ACC112 (cell line): ENCODE data around the gene ASB8.

ENCODE experiments used
- H2AFZ ChIP-seq: fragments of 200-600 bp; sonication (generic); one replicate; pipeline ENCODE4 v1.6.0; 2017; ENCODE audit warnings: antibody characterized with exemption, low read length; ENCODE audit not compliant: unreplicated experiment
- H3K27ac ChIP-seq: fragments of 200-600 bp; sonication (generic); 2 replicates; pipeline ENCODE4 v1.5.1; 2014; ENCODE audit warnings: low read depth, mild to moderate bottlenecking, antibody characterized with exemption, low read length, moderate library complexity
- H3K27me3 ChIP-seq: fragments of 200-600 bp; sonication (generic); 2 replicates; pipeline ENCODE4 v1.6.1; 2014; ENCODE audit warnings: mild to moderate bottlenecking, antibody characterized with exemption, low read length, moderate library complexity, mixed read lengths; ENCODE audit not compliant: insufficient read depth
- H3K36me3 ChIP-seq: fragments of 200-600 bp; sonication (generic); 2 replicates; pipeline ENCODE4 v1.6.1; 2016; ENCODE audit warnings: mild to moderate bottlenecking, antibody characterized with exemption, low read length, moderate library complexity, mixed read lengths; ENCODE audit not compliant: insufficient read depth
- H3K4me1 ChIP-seq: fragments of 200-600 bp; sonication (generic); one replicate; pipeline ENCODE4 v1.6.1; 2016; ENCODE audit warnings: low read length, mixed read lengths; ENCODE audit not compliant: insufficient read depth, unreplicated experiment, control insufficient read depth
- H3K4me3 ChIP-seq: fragments of 200-600 bp; sonication (generic); 2 replicates; pipeline ENCODE4 v1.5.1; 2014; ENCODE audit warnings: mild to moderate bottlenecking, low read depth, low read length
- H3K79me2 ChIP-seq: fragments of 200-600 bp; sonication (generic); one replicate; pipeline ENCODE4 v1.6.0; 2016; ENCODE audit warnings: low read length; ENCODE audit not compliant: control insufficient read depth, unreplicated experiment, insufficient read depth

Gene ASB8

DNA sequence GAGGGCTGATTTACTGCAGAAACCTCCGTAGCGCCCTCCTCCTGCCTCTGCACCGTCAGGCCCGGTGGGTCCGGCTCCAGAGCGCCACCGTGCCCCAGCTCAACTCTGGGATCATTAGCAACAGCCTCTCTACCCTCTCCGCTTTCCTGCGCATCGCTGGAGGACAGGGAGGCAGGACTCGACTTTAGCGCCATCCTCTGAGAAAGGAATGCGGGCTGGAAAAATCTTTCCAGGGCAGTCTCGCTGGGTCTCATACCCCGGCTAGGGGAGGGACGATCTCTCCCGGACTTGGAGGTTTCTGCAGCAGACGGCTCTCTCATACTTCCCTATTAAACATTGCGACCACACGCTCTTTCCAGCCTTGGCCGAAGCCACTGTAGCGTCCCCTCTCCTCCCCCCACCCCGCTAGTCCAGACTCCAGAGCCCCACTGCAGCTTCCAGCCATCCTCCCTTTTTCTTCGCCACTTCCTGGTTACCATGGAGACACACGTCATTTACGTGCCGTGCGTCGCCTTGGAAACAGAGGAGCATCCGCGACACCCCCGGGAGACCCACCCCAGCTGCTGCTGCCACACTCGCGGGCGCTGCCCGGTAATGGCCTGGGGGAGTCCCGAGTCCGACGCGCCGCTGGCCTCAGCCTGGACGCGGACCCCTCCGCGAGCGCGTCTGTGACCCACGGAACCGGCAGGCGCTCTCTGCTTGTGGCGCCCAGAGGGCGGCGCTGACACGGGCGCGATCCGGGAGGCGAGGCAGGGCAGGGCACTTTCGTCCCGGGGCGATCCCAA lies 26.0 kb upstream of the ASB8 start, which contains the start of gene CCDC184:
CCDC184 (plus strand) TSS at position 554 of the 785 bp plus-strand sequence. CDS start 479 bp downstream, outside the sequence.
- H3K79me2 ChIP-seq = no peaks in the 10 kb centered on the region
- no peaks in the 10 kb centered on the region for H3K36me3 ChIP-seq
- peak within 1 kb of the TSS; percentile 97 for H2AFZ ChIP-seq
- H3K4me3 ChIP-seq = peak within 1 kb of the TSS; percentile 78
- H3K27ac ChIP-seq = peak within 1 kb of the TSS; percentile 18; the same call in 1 of the 2 replicates
- peaks cover 54% of the 10 kb centered on the region for H3K27me3 ChIP-seq
- H3K4me1 ChIP-seq = peaks cover 2% of the 10 kb centered on the region

DNA sequence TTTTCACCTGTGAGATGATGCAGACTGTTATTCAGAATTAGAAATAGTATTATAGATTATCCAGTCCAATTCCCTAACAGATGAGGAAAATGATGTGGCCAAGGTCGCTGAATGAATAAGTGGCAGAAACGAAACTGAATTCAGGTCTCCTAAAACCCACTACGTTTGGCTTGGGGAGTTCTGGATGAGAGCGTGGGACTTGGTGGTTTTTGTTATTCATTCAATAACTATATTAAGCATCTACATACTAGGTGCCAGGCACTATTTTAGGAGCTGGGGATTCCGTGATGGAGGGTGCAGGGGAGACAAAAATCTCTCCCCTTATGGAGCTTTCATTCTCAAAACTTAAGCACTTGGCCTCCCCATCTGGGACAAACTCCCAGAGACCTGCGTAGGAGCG lies 25.3 kb upstream of the ASB8 start:
- no peaks in the 10 kb centered on the region for H3K4me1 ChIP-seq
- peak overlapping the region; percentile 18; the same call in 1 of the 2 replicates for H3K27ac ChIP-seq
- H3K79me2 ChIP-seq = no peaks in the 10 kb centered on the region
- H3K4me3 ChIP-seq = peak overlapping the region; percentile 78
- no peaks in the 10 kb centered on the region for H3K36me3 ChIP-seq
- peaks cover 60% of the 10 kb centered on the region for H3K27me3 ChIP-seq
- H2AFZ ChIP-seq = peak overlapping the region; percentile 97

DNA sequence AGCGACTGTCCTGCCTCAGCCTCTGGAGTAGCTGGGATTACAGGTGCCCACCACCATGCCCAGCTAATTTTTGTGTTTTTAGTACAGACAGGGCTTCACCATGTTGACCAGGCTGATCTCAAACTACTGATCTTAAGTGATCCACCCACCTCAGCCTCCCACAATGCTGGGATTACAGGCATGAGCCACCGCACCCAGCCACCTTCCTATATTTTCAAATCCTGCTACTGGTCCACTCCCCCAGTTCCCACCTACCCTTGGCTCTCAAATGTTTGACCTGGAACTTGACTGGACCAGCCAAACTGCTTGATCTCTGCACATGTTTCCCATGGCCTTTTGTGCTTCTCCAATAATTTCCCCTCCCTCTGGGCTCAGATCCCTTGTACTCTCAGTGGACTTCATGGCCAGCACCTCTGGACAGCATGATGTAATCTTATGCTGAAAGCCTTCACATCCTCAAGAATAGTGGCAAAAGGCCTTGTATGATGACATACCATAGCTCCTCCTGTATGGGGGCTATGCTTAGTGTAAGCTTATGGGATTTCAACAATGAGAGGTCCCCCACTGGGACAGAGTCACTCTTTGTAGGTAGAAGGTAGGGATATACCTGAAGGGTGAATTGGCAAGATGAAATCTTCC lies 23.7 kb upstream of the ASB8 start:
- Histone ChIP-seq H3K27ac (no peak overlapping the region), H3K4me3 (no peak overlapping the region), H3K79me2 (no peaks in the 10 kb centered on the region), H3K27me3 (peaks cover 73% of the 10 kb centered on the region), H3K36me3 (no peaks in the 10 kb centered on the region), H2AFZ (no peak overlapping the region), H3K4me1 (no peaks in the 10 kb centered on the region)

DNA sequence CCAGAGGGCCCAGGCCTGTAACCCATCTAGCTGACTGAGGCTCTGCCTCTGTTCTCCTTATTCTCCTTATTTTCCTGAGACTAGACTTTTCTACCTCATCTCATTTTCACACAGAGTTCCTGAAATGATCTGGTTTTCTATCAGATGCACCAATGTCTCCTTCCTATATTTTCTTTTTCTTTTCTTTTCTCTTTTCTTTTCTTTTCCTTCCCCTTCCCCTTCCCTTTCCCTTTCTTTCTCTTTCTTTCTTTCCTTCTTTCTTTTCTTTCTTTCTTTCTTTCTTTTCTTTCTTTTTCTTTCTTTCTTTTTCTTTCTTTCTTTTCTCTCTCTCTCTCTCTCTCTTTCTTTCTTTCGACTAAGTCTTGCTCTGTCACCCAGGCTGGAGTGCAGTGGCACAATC lies 23.1 kb upstream of the ASB8 start:
- Histone ChIP-seq H2AFZ (no peak overlapping the region), H3K27me3 (peaks cover 68% of the 10 kb centered on the region)

DNA sequence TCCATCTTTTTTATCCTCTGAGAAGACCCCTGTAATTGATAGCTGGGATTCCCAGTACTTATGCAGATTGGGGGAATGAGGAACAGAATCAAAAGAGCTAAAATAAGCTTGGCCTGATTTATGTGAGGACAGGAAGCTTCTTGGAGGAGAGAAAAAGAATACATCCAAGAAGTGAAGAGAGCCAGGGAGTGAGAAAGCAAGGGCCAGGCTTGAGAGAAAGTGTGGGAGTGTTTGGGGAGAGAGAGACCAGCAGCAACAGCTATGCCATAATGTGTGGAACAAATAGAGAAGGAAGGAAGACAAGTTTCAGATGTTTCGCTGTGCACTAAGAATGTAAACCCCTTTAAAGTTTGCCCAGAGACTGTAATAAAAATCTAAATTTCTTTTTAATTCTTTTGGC lies 22.2 kb upstream of the ASB8 start:
- no peaks in the 10 kb centered on the region for H3K36me3 ChIP-seq
- H3K27ac ChIP-seq = no peak overlapping the region
- H3K79me2 ChIP-seq = no peaks in the 10 kb centered on the region
- H3K27me3 ChIP-seq = peaks cover 58% of the 10 kb centered on the region
- no peak overlapping the region for H2AFZ ChIP-seq
- no peak overlapping the region for H3K4me3 ChIP-seq
- H3K4me1 ChIP-seq = no peaks in the 10 kb centered on the region

More for the DNA sequence above, 23.1 kb upstream of the ASB8 start:
- Histone ChIP-seq H3K27ac (no peak overlapping the region), H3K79me2 (no peaks in the 10 kb centered on the region), H3K4me3 (no peak overlapping the region), H3K4me1 (no peaks in the 10 kb centered on the region), H3K36me3 (no peaks in the 10 kb centered on the region)

DNA sequence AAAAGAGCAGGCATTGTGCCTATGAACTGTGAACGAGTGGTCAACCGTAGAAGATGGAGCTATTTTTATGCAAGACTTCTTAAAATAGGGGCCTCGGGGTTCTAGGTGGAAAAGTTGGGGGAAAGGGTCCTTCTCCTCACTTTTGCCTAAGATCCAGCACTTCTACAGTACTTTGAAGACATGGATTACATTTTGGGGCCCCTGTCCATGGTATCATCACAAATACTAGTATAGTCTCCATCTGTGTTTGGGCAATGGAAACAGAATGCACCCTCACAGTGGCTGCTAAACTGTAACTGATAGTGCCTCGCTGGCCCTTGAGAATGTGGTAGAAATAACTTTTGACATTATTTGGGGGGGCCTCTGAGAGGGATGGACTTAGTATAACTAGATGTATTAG lies 20.7 kb upstream of the ASB8 start:
- peaks cover 48% of the 10 kb centered on the region for H3K27me3 ChIP-seq

DNA sequence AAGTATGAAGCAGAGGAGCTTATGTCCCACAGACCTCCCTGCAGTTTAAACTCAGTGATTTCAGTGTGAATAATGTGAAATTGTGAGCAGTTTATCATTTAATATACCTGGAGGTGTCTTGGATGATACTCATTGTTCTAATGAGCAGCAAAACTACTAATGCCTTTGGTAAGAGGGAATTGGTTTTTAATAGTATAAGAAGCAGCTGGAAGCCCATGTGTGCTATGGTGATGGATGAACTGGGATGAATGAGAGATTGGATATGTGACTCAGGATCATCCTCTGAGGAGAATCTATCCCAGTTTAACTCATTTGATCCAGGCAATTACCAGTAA lies 19.1 kb upstream of the ASB8 start:
- H3K36me3 ChIP-seq = no peaks in the 10 kb centered on the region
- H3K27ac ChIP-seq = no peak overlapping the region
- H3K27me3 ChIP-seq = peaks cover 46% of the 10 kb centered on the region
- H3K4me3 ChIP-seq = no peak overlapping the region
- no peaks in the 10 kb centered on the region for H3K79me2 ChIP-seq
- H2AFZ ChIP-seq = no peak overlapping the region
- no peaks in the 10 kb centered on the region for H3K4me1 ChIP-seq

More for the DNA sequence above, 20.7 kb upstream of the ASB8 start:
- Histone ChIP-seq H3K79me2 (no peaks in the 10 kb centered on the region), H3K36me3 (no peaks in the 10 kb centered on the region), H3K4me1 (no peaks in the 10 kb centered on the region), H2AFZ (no peak overlapping the region), H3K27ac (no peak overlapping the region), H3K4me3 (no peak overlapping the region)

DNA sequence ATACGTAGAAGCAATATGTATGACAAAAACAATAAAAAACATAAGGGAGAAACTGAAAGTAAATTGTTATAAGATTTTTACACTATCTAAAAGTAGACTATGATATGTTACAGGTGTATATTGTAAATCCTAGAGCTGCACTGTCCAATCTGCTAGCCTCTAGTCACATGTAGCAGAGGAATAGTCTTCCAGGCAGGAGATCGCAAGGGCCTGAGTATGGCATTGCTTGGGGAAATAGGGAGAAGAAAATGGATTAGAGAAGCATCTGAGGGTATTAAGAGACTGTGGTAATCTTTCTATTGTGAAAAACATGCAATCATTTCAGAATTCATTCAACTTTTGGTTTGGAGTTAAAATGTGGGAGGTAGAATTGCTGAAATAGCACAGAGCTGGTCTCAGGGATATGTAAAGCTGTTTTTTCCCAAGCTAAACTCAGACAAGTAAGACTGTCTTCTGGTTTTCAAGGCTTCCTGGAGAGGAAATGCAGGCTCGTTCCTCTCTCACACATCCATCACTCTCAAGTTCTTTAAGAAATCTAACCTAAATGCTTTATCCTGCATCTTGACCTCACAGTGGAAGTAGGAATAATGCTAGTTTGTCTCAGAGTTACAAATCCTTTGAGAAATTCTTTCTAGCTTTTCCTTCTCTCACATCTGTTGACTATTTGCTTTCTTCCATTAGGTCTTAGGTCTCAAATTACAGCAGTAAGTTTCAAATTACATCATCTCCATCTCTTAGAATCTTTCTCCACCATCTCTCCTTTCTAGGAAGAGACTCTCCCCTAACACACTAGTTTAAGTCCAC lies 18.5 kb upstream of the ASB8 start:
- Histone ChIP-seq H3K36me3 (no peaks in the 10 kb centered on the region), H3K4me3 (peak overlapping the region; percentile 32), H3K4me1 (no peaks in the 10 kb centered on the region), H3K27ac (no peak overlapping the region), H2AFZ (peak overlapping the region; percentile 3), H3K79me2 (no peaks in the 10 kb centered on the region), H3K27me3 (peaks cover 41% of the 10 kb centered on the region)

DNA sequence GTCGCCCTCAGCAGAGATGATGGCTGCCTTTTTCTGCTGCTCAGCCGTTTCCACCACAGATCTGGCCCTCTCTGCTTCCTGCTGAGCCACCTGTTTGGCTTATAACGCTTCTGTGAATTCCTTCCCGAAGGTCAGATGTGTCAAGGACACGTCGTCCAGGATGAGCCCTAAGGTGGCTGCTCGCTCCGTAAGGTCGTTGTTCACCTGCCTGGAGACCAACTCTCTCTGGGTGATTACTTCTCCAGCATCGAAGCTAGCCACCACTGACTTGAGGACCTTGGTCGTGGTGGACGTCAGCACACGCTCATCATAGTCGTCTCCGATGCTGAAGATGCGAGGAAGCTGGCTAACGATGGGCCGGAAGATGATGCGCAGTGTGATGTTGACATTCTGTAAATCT lies 11.7 kb upstream of the ASB8 start:
- Histone ChIP-seq H3K27ac (no peak overlapping the region), H2AFZ (no peak overlapping the region), H3K36me3 (no peaks in the 10 kb centered on the region), H3K4me1 (no peaks in the 10 kb centered on the region), H3K27me3 (no peaks in the 10 kb centered on the region), H3K4me3 (no peak overlapping the region), H3K79me2 (no peaks in the 10 kb centered on the region)

DNA sequence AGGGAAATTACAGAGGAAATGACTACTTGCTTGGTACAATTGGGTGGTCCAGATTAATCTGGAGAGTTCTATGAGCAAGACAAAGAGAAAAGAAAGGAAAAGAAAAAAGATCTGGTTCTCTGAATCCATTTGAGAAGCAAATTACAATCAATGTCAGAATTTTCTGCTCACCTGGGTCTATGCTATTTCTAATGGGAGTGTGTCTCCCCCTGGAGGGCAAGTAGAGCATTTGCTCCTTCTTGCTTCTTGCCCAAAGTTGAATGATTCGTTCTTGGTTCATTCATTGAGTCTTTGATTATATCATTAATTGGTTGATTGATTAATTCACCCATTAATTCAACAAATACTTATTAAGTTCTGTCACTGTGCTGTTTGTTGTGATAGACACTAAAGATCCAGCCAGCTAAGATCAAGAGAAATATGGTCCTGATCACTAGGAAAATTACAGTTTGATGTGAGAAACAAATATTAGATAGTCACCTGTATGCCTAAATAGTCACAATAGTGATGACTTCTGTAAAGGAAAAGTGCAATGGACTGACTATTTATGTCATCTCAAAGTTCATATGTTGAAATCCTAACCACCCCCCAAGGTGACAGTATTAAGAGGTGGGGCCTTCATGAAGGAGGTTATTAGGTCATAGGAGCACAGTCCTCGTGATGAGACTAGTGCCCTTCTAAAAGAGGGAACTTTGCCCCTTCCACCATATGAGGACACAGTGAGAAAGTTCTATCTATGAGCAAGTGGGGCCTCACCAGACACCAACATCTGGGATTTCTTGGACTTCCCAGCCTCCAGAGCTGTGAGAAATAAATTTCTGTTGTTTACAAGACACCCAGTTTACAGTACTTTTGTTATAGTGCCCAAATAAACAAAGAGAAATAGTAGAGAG lies 8.0 kb upstream of the ASB8 start:
- Histone ChIP-seq H3K4me3 (no peak overlapping the region), H2AFZ (no peak overlapping the region), H3K79me2 (no peaks in the 10 kb centered on the region), H3K36me3 (no peaks in the 10 kb centered on the region), H3K27me3 (no peaks in the 10 kb centered on the region), H3K4me1 (no peaks in the 10 kb centered on the region), H3K27ac (no peak overlapping the region)
